Omental fat pad (tissue), 4 donors: ENCODE results near the gene CELF4. TPM values are rescaled to one million over a fixed set of nuclear protein-coding genes. Genes with fewer than 3 reads are reported as not detected.

Experiments used
- ATAC-seq: fragments of 150-250 bp; one replicate; pipeline ENCODE4 v1.9.1; 2016; ENCODE audit warnings: mild to moderate bottlenecking, moderate library complexity; ENCODE audit not compliant: low FRiP score
- DNase-seq: peaks from one replicate; pipeline ENCODE4 v3.0.0-alpha.2; 2019; ENCODE audit warnings: low spot score
- CTCF ChIP-seq, 3 donors: fragments of 450-650 bp; IDR thresholded peaks; one replicate each; pipeline ENCODE4 v1.5.1; 2016 to 2017; ENCODE audit warnings: antibody characterized with exemption in 3 of 3, mild to moderate bottlenecking in 3 of 3, moderate library complexity in 2 of 3
- total RNA-seq, 4 donors: library from RNA; depleted of rRNA; stranded (reverse); fragments of >200 nt; gene quantifications; one replicate each; pipeline ENCODE4 v1.1.0, GENCODE V29; 2016

The CELF4 gene
- total RNA-seq, 4 donors from 2014 or later: 0.37 to 0.47 TPM; not detected in 2

GRCh38 chr18:37567061-37567993 is 1.7 kb upstream of the CELF4 start:
- ATAC-seq: no peak
- DNase-seq: no peak
- TF ChIP-seq CTCF (IDR thresholded peaks at IDR 0.05): no peak

GRCh38 chr18:37566479-37567060 is 972 bp upstream of the CELF4 start:
- TF ChIP-seq CTCF (IDR thresholded peaks at IDR 0.05): no peak
- no peak for DNase-seq
- no peak for ATAC-seq

- DNase-seq (no peak), ATAC-seq (no peak)
- TF ChIP-seq CTCF (IDR thresholded peaks at IDR 0.05): no peak
Observed at GRCh38 chr18:37565977-37566478, 430 bp upstream of the CELF4 start.

- no peak for TF ChIP-seq CTCF (IDR thresholded peaks at IDR 0.05)
- no peak for DNase-seq
- ATAC-seq: no peak
Observed at GRCh38 chr18:37564711-37565100, 892 bp downstream of the CELF4 start.

GRCh38 chr18:37563931-37564392 is 1.6 kb downstream of the CELF4 start:
- no peak for TF ChIP-seq CTCF (IDR thresholded peaks at IDR 0.05)
- no peak for DNase-seq
- no peak for ATAC-seq

- DNase-seq: no peak
- TF ChIP-seq CTCF (IDR thresholded peaks at IDR 0.05): no peak
Observed at GRCh38 chr18:37561986-37562385, 3.6 kb downstream of the CELF4 start.

More at GRCh38 chr18:37561986-37562385, 3.6 kb downstream of the CELF4 start:
- ATAC-seq: no peak
